ENCODE data around the gene PLA1A. TPM values are rescaled to one million over a fixed set of nuclear protein-coding genes. Genes with fewer than 3 reads are reported as not detected.

PLA1A gene
- total and polyA plus RNA-seq, 10 of the 15 experiments (the other 5 are each of a cell fraction or from before 2014, with no cell fraction given), result 2.9 to 106 (median 4.8) TPM

DNA sequence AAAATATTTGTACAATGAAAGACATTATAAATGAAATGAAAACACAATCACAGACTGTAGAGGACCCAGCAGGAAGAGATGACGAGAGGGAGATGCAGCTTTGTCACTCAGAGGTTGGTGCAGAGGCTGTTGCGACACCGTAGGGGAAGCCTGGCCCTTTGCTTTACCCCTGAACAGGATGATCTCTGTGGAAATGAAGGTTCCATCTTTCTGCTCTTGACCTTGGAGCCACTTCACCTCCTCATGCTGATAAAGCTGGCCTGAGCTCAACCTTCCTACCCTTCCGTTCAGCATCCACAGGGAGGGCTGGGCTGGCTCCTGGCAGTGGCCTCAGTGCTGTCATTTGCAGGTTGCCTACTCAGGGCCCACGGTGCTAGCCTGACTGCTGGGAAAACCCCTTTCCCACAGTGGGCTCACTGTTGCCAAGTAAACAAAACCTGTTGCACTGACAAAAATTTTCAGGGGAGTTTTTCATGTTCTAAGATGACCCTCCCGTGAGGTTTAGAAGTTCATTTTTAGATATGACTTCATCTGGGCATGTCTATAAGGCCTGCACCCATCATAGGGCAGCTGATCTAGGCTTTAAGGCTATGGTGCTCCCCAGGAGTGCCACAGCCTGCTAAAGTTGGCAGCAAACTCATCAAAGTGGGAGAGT, 35.3 kb upstream of the PLA1A start:
- H3K4me3 ChIP-seq, result peak overlapping the region; percentile 58; the same call in 1 of the 2 replicates
- peak; percentile 47 for FAIRE-seq
- POLR2A ChIA-PET, result interaction anchor here (0.7 to 2.3 kb wide), 16 partner anchors 10 to 267 kb away, joined by 3 to 44 read pairs (median 5); partner anchors contain the start of genes ADPRH, COX17 and TMEM39A
- H3K9ac ChIP-seq (ENCODE audit: control insufficient read depth, insufficient read depth, low read length), result peak overlapping the region; percentile 99
- WGBS (ENCODE audit: insufficient coverage, insufficient replicate concordance, low lambda C conversion rate, missing lambda C conversion rate), result 2% methylated on average over 6 of the region's 6 CpGs
- RAD21 ChIA-PET (ENCODE audit: unreplicated experiment), result interaction anchor here (0.7 to 11.9 kb wide), 14 partner anchors 10 to 119 kb away, joined by 3 to 239 read pairs (median 6); partner anchors contain the start of genes ADPRH, COX17 and PLA1A
- peaks cover 50% of the 10 kb centered on the region for H3K79me2 ChIP-seq (ENCODE audit: control insufficient read depth, insufficient read depth, low read length)
- ATAC-seq, result peak; percentile 73
- H3K4me1 ChIP-seq (ENCODE audit: control insufficient read depth, insufficient read depth, low read length), result peaks cover 14% of the 10 kb centered on the region
- in situ Hi-C loops (cut with MboI), result no loop called here
- DNase-seq (ENCODE audit: low read depth, low spot score), result peak; percentile 95
- SMC1A ChIA-PET (ENCODE audit: uncharacterized antibody, unreplicated experiment), result interaction anchor here (1.0 to 8.9 kb wide), 10 partner anchors 12 to 119 kb away, joined by 3 to 151 read pairs (median 9); partner anchors contain the start of genes ADPRH, PLA1A and TIMMDC1
- H3K4me2 ChIP-seq (ENCODE audit: control insufficient read depth, insufficient read depth), result peak overlapping the region; percentile 97
- H4K20me1 ChIP-seq (ENCODE audit: control insufficient read depth, insufficient read depth), result no peaks in the 10 kb centered on the region
- peaks cover 2% of the 10 kb centered on the region; the same call in 2 of the 3 replicates for H3K9me3 ChIP-seq (replicated peaks; ENCODE audit: control insufficient read depth, insufficient read depth, low read length)
- CTCF ChIA-PET, result interaction anchor here (0.7 to 2.7 kb wide), 8 partner anchors 12 to 117 kb away, joined by 3 to 22 read pairs (median 4); partner anchors contain the start of genes ADPRH and PLA1A
- intact Hi-C loops (cut with micrococcal nuclease; ENCODE audit: unreplicated experiment), result loop anchor here (1.0 to 2.0 kb wide), 4 partner anchors 36 to 268 kb away; partner anchors contain the start of gene ARHGAP31
- H3K27me3 ChIP-seq (replicated peaks in 1 of 2; ENCODE audit: control insufficient read depth in 2 of 2, insufficient read depth in 2 of 2, low read length in 1 of 2), result no peaks in the 10 kb centered on the region
- peak overlapping the region; percentile 58 for H2AFZ ChIP-seq (ENCODE audit: control insufficient read depth, low read depth, low read length)
- H3K36me3 ChIP-seq (ENCODE audit: control insufficient read depth in 2 of 2, insufficient read depth in 2 of 2, low read length in 1 of 2), result no peaks in the 10 kb centered on the region
- no TSS peak for BruUV-seq (replicated peaks)
- peak overlapping the region; percentile 98 for H3K27ac ChIP-seq (ENCODE audit: control insufficient read depth, insufficient read depth)
- TF ChIP-seq CHD4 (IDR thresholded peaks at IDR 0.05) (no peak), ATF7 (IDR thresholded peaks at IDR 0.05; ENCODE audit: low read depth) (peak; percentile 98), STAT1 (conservative IDR thresholded peaks at IDR 0.05) (no peak; the same call in 1 of the 2 replicates), CBX5 (IDR thresholded peaks at IDR 0.05; ENCODE audit: low read depth) (peak; percentile 79; the same call in 1 of the 2 replicates), NBN (IDR thresholded peaks at IDR 0.05) (peak; percentile 94), BHLHE40 (IDR thresholded peaks at IDR 0.05; ENCODE audit: borderline replicate concordance in 1 of 2, low read depth in 2 of 2, low read length in 1 of 2) (peak; percentile 18 to 71; a peak in 3 of 4 replicates), BRCA1 (IDR thresholded peaks at IDR 0.05; ENCODE audit: low read depth, low read length) (no peak), LARP7 (IDR thresholded peaks at IDR 0.05) (peak; percentile 33; the same call in 1 of the 2 replicates), SMAD5 (IDR thresholded peaks at IDR 0.05; ENCODE audit: low read depth) (peak; percentile 95)
- TF ChIP-seq, protein P1, sequence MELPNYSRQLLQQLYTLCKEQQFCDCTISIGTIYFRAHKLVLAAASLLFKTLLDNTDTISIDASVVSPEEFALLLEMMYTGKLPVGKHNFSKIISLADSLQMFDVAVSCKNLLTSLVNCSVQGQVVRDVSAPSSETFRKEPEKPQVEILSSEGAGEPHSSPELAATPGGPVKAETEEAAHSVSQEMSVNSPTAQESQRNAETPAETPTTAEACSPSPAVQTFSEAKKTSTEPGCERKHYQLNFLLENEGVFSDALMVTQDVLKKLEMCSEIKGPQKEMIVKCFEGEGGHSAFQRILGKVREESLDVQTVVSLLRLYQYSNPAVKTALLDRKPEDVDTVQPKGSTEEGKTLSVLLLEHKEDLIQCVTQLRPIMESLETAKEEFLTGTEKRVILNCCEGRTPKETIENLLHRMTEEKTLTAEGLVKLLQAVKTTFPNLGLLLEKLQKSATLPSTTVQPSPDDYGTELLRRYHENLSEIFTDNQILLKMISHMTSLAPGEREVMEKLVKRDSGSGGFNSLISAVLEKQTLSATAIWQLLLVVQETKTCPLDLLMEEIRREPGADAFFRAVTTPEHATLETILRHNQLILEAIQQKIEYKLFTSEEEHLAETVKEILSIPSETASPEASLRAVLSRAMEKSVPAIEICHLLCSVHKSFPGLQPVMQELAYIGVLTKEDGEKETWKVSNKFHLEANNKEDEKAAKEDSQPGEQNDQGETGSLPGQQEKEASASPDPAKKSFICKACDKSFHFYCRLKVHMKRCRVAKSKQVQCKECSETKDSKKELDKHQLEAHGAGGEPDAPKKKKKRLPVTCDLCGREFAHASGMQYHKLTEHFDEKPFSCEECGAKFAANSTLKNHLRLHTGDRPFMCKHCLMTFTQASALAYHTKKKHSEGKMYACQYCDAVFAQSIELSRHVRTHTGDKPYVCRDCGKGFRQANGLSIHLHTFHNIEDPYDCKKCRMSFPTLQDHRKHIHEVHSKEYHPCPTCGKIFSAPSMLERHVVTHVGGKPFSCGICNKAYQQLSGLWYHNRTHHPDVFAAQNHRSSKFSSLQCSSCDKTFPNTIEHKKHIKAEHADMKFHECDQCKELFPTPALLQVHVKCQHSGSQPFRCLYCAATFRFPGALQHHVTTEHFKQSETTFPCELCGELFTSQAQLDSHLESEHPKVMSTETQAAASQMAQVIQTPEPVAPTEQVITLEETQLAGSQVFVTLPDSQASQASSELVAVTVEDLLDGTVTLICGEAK (IDR thresholded peaks at IDR 0.05; ENCODE audit: borderline replicate concordance), result no peak; the same call in 1 of the 2 replicates
- TF ChIP-seq, protein P2, sequence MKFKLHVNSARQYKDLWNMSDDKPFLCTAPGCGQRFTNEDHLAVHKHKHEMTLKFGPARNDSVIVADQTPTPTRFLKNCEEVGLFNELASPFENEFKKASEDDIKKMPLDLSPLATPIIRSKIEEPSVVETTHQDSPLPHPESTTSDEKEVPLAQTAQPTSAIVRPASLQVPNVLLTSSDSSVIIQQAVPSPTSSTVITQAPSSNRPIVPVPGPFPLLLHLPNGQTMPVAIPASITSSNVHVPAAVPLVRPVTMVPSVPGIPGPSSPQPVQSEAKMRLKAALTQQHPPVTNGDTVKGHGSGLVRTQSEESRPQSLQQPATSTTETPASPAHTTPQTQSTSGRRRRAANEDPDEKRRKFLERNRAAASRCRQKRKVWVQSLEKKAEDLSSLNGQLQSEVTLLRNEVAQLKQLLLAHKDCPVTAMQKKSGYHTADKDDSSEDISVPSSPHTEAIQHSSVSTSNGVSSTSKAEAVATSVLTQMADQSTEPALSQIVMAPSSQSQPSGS (IDR thresholded peaks at IDR 0.05; ENCODE audit: low read length), result peak; percentile 99
- TF ChIP-seq, protein P3, sequence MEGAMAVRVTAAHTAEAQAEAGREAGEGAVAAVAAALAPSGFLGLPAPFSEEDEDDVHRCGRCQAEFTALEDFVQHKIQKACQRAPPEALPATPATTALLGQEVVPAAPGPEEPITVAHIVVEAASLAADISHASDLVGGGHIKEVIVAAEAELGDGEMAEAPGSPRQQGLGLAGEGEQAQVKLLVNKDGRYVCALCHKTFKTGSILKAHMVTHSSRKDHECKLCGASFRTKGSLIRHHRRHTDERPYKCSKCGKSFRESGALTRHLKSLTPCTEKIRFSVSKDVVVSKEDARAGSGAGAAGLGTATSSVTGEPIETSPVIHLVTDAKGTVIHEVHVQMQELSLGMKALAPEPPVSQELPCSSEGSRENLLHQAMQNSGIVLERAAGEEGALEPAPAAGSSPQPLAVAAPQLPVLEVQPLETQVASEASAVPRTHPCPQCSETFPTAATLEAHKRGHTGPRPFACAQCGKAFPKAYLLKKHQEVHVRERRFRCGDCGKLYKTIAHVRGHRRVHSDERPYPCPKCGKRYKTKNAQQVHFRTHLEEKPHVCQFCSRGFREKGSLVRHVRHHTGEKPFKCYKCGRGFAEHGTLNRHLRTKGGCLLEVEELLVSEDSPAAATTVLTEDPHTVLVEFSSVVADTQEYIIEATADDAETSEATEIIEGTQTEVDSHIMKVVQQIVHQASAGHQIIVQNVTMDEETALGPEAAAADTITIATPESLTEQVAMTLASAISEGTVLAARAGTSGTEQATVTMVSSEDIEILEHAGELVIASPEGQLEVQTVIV (IDR thresholded peaks at IDR 0.05; ENCODE audit: borderline replicate concordance, partially characterized antibody), result peak; percentile 63
- TF ChIP-seq, protein P4, sequence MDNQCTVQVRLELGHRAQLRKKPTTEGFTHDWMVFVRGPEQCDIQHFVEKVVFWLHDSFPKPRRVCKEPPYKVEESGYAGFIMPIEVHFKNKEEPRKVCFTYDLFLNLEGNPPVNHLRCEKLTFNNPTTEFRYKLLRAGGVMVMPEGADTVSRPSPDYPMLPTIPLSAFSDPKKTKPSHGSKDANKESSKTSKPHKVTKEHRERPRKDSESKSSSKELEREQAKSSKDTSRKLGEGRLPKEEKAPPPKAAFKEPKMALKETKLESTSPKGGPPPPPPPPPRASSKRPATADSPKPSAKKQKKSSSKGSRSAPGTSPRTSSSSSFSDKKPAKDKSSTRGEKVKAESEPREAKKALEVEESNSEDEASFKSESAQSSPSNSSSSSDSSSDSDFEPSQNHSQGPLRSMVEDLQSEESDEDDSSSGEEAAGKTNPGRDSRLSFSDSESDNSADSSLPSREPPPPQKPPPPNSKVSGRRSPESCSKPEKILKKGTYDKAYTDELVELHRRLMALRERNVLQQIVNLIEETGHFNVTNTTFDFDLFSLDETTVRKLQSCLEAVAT (IDR thresholded peaks at IDR 0.05), result peak; percentile 91

Measured in GM12878 (cell line).